ENCODE measurements around the gene PPIL4.
"Not testable (repeated sequence)": the region's sequence is repeated elsewhere in the genome, so short reads cannot be mapped to it uniquely, and the experiment has no call there.

Gene PPIL4

DNA sequence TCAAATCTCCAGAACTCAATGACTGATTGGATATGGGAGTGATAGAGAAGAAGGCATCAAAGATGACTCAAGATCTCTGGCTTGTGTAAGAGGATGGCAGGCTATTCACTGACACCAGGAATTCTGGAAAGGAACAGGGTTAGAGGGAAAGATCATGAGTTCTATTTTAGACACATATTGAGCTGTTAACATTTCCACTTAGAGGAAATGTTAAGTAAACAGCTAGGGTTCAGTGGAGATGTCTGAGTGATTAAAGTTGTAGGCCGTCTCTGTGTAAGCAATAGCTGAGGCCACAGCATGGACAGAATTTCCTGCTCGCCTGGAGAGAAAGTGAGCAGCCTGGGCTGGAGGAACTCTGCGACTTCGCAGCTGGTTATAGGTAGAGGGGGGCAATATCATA lies 82.1 kb downstream of the PPIL4 start:
- Histone ChIP-seq H3K9me3 (ENCODE audit: insufficient read depth, low read depth, low read length) (no peaks in the 10 kb centered on the region), H2BK5ac (ENCODE audit: low read depth, low read length, poor library complexity) (no peak overlapping the region), H3K4me2 (ENCODE audit: low read length) (no peak overlapping the region), H3K9ac (ENCODE audit: low read length) (no peak overlapping the region), H4K12ac (ENCODE audit: low read depth, low read length) (no peak overlapping the region), H4K91ac (ENCODE audit: low read depth, low read length) (no peak overlapping the region), H2AK5ac (ENCODE audit: low read length) (no peak overlapping the region), H3K23ac (ENCODE audit: low read length) (no peak overlapping the region), H3K14ac (ENCODE audit: low read length) (no peak overlapping the region), H4K8ac (ENCODE audit: low read depth, low read length) (no peak overlapping the region), H2BK12ac (ENCODE audit: low read length) (no peak overlapping the region), H3K79me2 (ENCODE audit: control insufficient read depth, insufficient read depth, low read length, poor library complexity) (no peaks in the 10 kb centered on the region), H2AFZ (ENCODE audit: insufficient read depth, low read length, poor library complexity) (no peak overlapping the region), H3K79me1 (ENCODE audit: low read length) (no peaks in the 10 kb centered on the region), H3K4me1 (ENCODE audit: control insufficient read depth in 1 of 2, insufficient read depth in 2 of 2, low read length in 2 of 2) (no peaks in the 10 kb centered on the region), H3K27ac (ENCODE audit: low read depth, low read length) (no peak overlapping the region), H3K27me3 (ENCODE audit: insufficient read depth, low read length) (no peaks in the 10 kb centered on the region), H2BK120ac (ENCODE audit: insufficient read depth, low read length, poor library complexity) (no peak overlapping the region), H3K4ac (ENCODE audit: low read depth, low read length) (no peak overlapping the region), H3K18ac (ENCODE audit: low read length) (no peak overlapping the region), H3K36me3 (ENCODE audit: control insufficient read depth in 1 of 2, insufficient read depth in 2 of 2, low read length in 2 of 2) (no peaks in the 10 kb centered on the region), H3K4me3 (ENCODE audit: low read depth, low read length) (no peak overlapping the region)
- no CpG with 5 or more reads among the region's 4 CpGs for WGBS (ENCODE audit: extremely low coverage, insufficient coverage, insufficient read length)
- no peak for DNase-seq

DNA sequence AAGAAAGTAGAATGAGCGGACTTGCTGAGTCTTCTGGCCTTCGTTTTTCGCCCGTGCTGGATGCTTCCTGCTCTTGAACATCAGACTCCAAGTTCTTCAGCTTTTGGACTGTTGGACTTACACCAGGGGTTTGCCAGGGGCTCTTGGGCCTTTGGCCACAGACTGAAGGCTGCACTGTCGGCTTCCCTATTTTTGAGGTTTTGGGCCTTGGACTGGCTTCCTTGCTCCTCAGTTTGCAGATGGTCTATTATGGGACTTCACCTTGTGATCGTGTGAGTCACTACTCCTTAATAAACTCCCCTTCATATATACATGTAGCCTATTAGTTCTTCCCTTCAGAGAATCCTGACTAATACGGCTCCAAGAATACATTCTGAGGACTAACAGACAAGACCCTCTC lies 83.1 kb downstream of the PPIL4 start:
- peak in 1 of 2 donors; percentile 15 for DNase-seq
- not testable (repeated sequence) for H4K8ac ChIP-seq (ENCODE audit: low read depth, low read length); H3K18ac ChIP-seq (ENCODE audit: low read length); H2BK5ac ChIP-seq (ENCODE audit: low read depth, low read length, poor library complexity); H3K4ac ChIP-seq (ENCODE audit: low read depth, low read length); H3K4me3 ChIP-seq (ENCODE audit: low read depth, low read length); H3K27ac ChIP-seq (ENCODE audit: low read depth, low read length); H2AFZ ChIP-seq (ENCODE audit: insufficient read depth, low read length, poor library complexity); H2BK120ac ChIP-seq (ENCODE audit: insufficient read depth, low read length, poor library complexity); H3K4me1 ChIP-seq (ENCODE audit: control insufficient read depth in 1 of 2, insufficient read depth in 2 of 2, low read length in 2 of 2); H3K23ac ChIP-seq (ENCODE audit: low read length); H3K79me1 ChIP-seq (ENCODE audit: low read length); H3K9ac ChIP-seq (ENCODE audit: low read length); H3K27me3 ChIP-seq (ENCODE audit: insufficient read depth, low read length); H3K79me2 ChIP-seq (ENCODE audit: control insufficient read depth, insufficient read depth, low read length, poor library complexity); H2BK12ac ChIP-seq (ENCODE audit: low read length); H3K14ac ChIP-seq (ENCODE audit: low read length); H3K4me2 ChIP-seq (ENCODE audit: low read length); H3K36me3 ChIP-seq (ENCODE audit: control insufficient read depth in 1 of 2, insufficient read depth in 2 of 2, low read length in 2 of 2); H4K12ac ChIP-seq (ENCODE audit: low read depth, low read length); H2AK5ac ChIP-seq (ENCODE audit: low read length); H4K91ac ChIP-seq (ENCODE audit: low read depth, low read length); H3K9me3 ChIP-seq (ENCODE audit: insufficient read depth, low read depth, low read length)
- WGBS (ENCODE audit: extremely low coverage, insufficient coverage, insufficient read length): no CpG with 5 or more reads among the region's 7 CpGs

- Histone ChIP-seq H3K4ac (ENCODE audit: low read depth, low read length) (no peak overlapping the region), H3K79me1 (ENCODE audit: low read length) (no peaks in the 10 kb centered on the region), H2BK120ac (ENCODE audit: insufficient read depth, low read length, poor library complexity) (no peak overlapping the region), H3K9me3 (ENCODE audit: insufficient read depth, low read depth, low read length) (no peaks in the 10 kb centered on the region), H2AFZ (ENCODE audit: insufficient read depth, low read length, poor library complexity) (no peak overlapping the region), H3K4me2 (ENCODE audit: low read length) (no peak overlapping the region), H3K9ac (ENCODE audit: low read length) (no peak overlapping the region), H3K27ac (ENCODE audit: low read depth, low read length) (no peak overlapping the region), H3K36me3 (ENCODE audit: control insufficient read depth in 1 of 2, insufficient read depth in 2 of 2, low read length in 2 of 2) (no peaks in the 10 kb centered on the region), H3K14ac (ENCODE audit: low read length) (no peak overlapping the region), H2BK12ac (ENCODE audit: low read length) (no peak overlapping the region), H4K91ac (ENCODE audit: low read depth, low read length) (no peak overlapping the region), H2BK5ac (ENCODE audit: low read depth, low read length, poor library complexity) (no peak overlapping the region), H3K79me2 (ENCODE audit: control insufficient read depth, insufficient read depth, low read length, poor library complexity) (no peaks in the 10 kb centered on the region), H4K12ac (ENCODE audit: low read depth, low read length) (no peak overlapping the region), H3K27me3 (ENCODE audit: insufficient read depth, low read length) (no peaks in the 10 kb centered on the region), H3K4me1 (ENCODE audit: control insufficient read depth in 1 of 2, insufficient read depth in 2 of 2, low read length in 2 of 2) (no peaks in the 10 kb centered on the region), H3K23ac (ENCODE audit: low read length) (no peak overlapping the region), H4K8ac (ENCODE audit: low read depth, low read length) (no peak overlapping the region), H2AK5ac (ENCODE audit: low read length) (no peak overlapping the region), H3K18ac (ENCODE audit: low read length) (no peak overlapping the region), H3K4me3 (ENCODE audit: low read depth, low read length) (no peak overlapping the region)
- WGBS (ENCODE audit: extremely low coverage, insufficient coverage, insufficient read length): no CpG with 5 or more reads among the region's 5 CpGs
- no peak for DNase-seq
These were observed 84.2 kb downstream of the PPIL4 start for GRCh38 chr6:149461670-149462069.

- not testable (repeated sequence) for H3K14ac ChIP-seq (ENCODE audit: low read length); H2AFZ ChIP-seq (ENCODE audit: insufficient read depth, low read length, poor library complexity); H2AK5ac ChIP-seq (ENCODE audit: low read length); H3K4ac ChIP-seq (ENCODE audit: low read depth, low read length); H3K23ac ChIP-seq (ENCODE audit: low read length); H3K9me3 ChIP-seq (ENCODE audit: insufficient read depth, low read depth, low read length); H2BK5ac ChIP-seq (ENCODE audit: low read depth, low read length, poor library complexity); H3K4me2 ChIP-seq (ENCODE audit: low read length); H3K36me3 ChIP-seq (ENCODE audit: control insufficient read depth in 1 of 2, insufficient read depth in 2 of 2, low read length in 2 of 2); H3K9ac ChIP-seq (ENCODE audit: low read length); H3K4me1 ChIP-seq (ENCODE audit: control insufficient read depth in 1 of 2, insufficient read depth in 2 of 2, low read length in 2 of 2); H3K79me1 ChIP-seq (ENCODE audit: low read length); H3K4me3 ChIP-seq (ENCODE audit: low read depth, low read length); H2BK12ac ChIP-seq (ENCODE audit: low read length); DNase-seq; H4K91ac ChIP-seq (ENCODE audit: low read depth, low read length); H4K8ac ChIP-seq (ENCODE audit: low read depth, low read length); H3K27me3 ChIP-seq (ENCODE audit: insufficient read depth, low read length); H4K12ac ChIP-seq (ENCODE audit: low read depth, low read length); H2BK120ac ChIP-seq (ENCODE audit: insufficient read depth, low read length, poor library complexity); H3K27ac ChIP-seq (ENCODE audit: low read depth, low read length); H3K79me2 ChIP-seq (ENCODE audit: control insufficient read depth, insufficient read depth, low read length, poor library complexity); H3K18ac ChIP-seq (ENCODE audit: low read length)
- WGBS (ENCODE audit: extremely low coverage, insufficient coverage, insufficient read length): no CpG with 5 or more reads among the region's 3 CpGs
These were observed 85.6 kb downstream of the PPIL4 start for GRCh38 chr6:149460249-149460648.
